H9 (cell line): ENCODE data around the gene ARHGAP8. TPM values are rescaled to one million over a fixed set of nuclear protein-coding genes. Genes with fewer than 3 reads are reported as not detected.

Source experiments
- DNase-seq: peaks from one replicate; pipeline ENCODE4 v3.0.0-alpha.2; 2017
- H2AFZ ChIP-seq: one replicate; pipeline ENCODE4 v1.6.1; 2013; ENCODE audit warnings: mild to moderate bottlenecking, low read length, control low read depth, moderate library complexity
- H2AK5ac ChIP-seq: 2 replicates; pipeline ENCODE4 v1.6.1; 2013; ENCODE audit warnings: low read length, control low read depth, mixed read lengths; ENCODE audit not compliant: insufficient read length
- H2BK120ac ChIP-seq: one replicate; pipeline ENCODE4 v1.6.1; 2013; ENCODE audit warnings: low read depth, mild to moderate bottlenecking, low read length, control low read depth, inconsistent platforms; ENCODE audit not compliant: poor library complexity, severe bottlenecking
- H2BK12ac ChIP-seq: 2 replicates; pipeline ENCODE4 v1.6.1; 2013; ENCODE audit warnings: low read length, control low read depth, mixed read lengths, low read depth; ENCODE audit not compliant: insufficient read length
- H2BK15ac ChIP-seq: 2 replicates; pipeline ENCODE4 v1.6.1; 2013; ENCODE audit warnings: low read depth, low read length, control low read depth
- H2BK20ac ChIP-seq: one replicate; pipeline ENCODE4 v1.6.1; 2013; ENCODE audit warnings: low read depth, mild to moderate bottlenecking, low read length, control low read depth, inconsistent platforms; ENCODE audit not compliant: poor library complexity, severe bottlenecking
- H2BK5ac ChIP-seq: 2 replicates; pipeline ENCODE4 v1.6.1; 2013; ENCODE audit warnings: low read length, control low read depth, mixed read lengths; ENCODE audit not compliant: insufficient read length
- H3K14ac ChIP-seq: 2 replicates; pipeline ENCODE4 v1.6.1; 2013; ENCODE audit warnings: low read length, control low read depth; ENCODE audit not compliant: insufficient read depth
- H3K18ac ChIP-seq: 2 replicates; pipeline ENCODE4 v1.6.1; 2013; ENCODE audit warnings: low read depth, mild to moderate bottlenecking, mixed read lengths, low read length, control low read depth; ENCODE audit not compliant: insufficient read length
- H3K23ac ChIP-seq: 2 replicates; pipeline ENCODE4 v1.6.1; 2013; ENCODE audit warnings: low read length, control low read depth, mixed read lengths, low read depth; ENCODE audit not compliant: insufficient read length
- H3K23me2 ChIP-seq: 2 replicates; pipeline ENCODE4 v1.6.1; 2013; ENCODE audit warnings: low read depth, mild to moderate bottlenecking, mixed read lengths, low read length, control low read depth; ENCODE audit not compliant: insufficient read length, poor library complexity, severe bottlenecking
- H3K27ac ChIP-seq: 2 replicates; pipeline ENCODE4 v1.5.1; 2013; ENCODE audit warnings: low read length, control low read depth, mixed read lengths, low read depth; ENCODE audit not compliant: insufficient read length
- H3K27me3 ChIP-seq: 2 replicates; pipeline ENCODE4 v1.6.1; 2013; ENCODE audit warnings: low read length, control low read depth, inconsistent platforms; ENCODE audit not compliant: insufficient read depth
- H3K4ac ChIP-seq: 2 replicates; pipeline ENCODE4 v1.6.1; 2013; ENCODE audit warnings: low read depth, mild to moderate bottlenecking, control low read depth, inconsistent platforms, low read length, moderate library complexity
- H3K4me1 ChIP-seq: 2 replicates; pipeline ENCODE4 v1.6.1; 2013; ENCODE audit warnings: low read length, control low read depth, inconsistent platforms; ENCODE audit not compliant: insufficient read depth
- H3K4me2 ChIP-seq: 2 replicates; pipeline ENCODE4 v1.6.1; 2013; ENCODE audit warnings: low read length, control low read depth, mixed read lengths; ENCODE audit not compliant: insufficient read length, insufficient read depth
- H3K56ac ChIP-seq: 2 replicates; pipeline ENCODE4 v1.6.1; 2013; ENCODE audit warnings: low read depth, mild to moderate bottlenecking, mixed read lengths, low read length, control low read depth; ENCODE audit not compliant: insufficient read length
- H3K79me1 ChIP-seq: 2 replicates; pipeline ENCODE4 v1.6.1; 2013; ENCODE audit warnings: low read depth, mild to moderate bottlenecking, moderate library complexity, low read length, control low read depth, inconsistent platforms; ENCODE audit not compliant: insufficient read depth, poor library complexity, severe bottlenecking
- H3K79me2 ChIP-seq: 2 replicates; pipeline ENCODE4 v1.6.1; 2013; ENCODE audit warnings: low read length, control low read depth, inconsistent platforms; ENCODE audit not compliant: insufficient read depth
- H3K9ac ChIP-seq: 2 replicates; pipeline ENCODE4 v1.6.1; 2013; ENCODE audit warnings: low read length, control low read depth, mixed read lengths; ENCODE audit not compliant: insufficient read length; ENCODE audit errors: extremely low read depth
- H3K9me3 ChIP-seq: one replicate; pipeline ENCODE4 v1.6.1; 2013; ENCODE audit warnings: low read depth, low read length, inconsistent platforms; ENCODE audit not compliant: control insufficient read depth
- H3T11ph ChIP-seq: one replicate; pipeline ENCODE4 v1.6.1; 2013; ENCODE audit warnings: mild to moderate bottlenecking, low read length, control low read depth, inconsistent platforms
- H4K20me1 ChIP-seq: one replicate; pipeline ENCODE4 v1.6.1; 2013; ENCODE audit not compliant: control insufficient read depth, insufficient read length, insufficient read depth
- H4K5ac ChIP-seq: 2 replicates; pipeline ENCODE4 v1.6.1; 2013; ENCODE audit warnings: low read depth, mild to moderate bottlenecking, mixed read lengths, low read length, control low read depth; ENCODE audit not compliant: insufficient read length
- H4K8ac ChIP-seq: replicated peaks from 2 replicates; pipeline ENCODE4 v1.6.1; 2013; ENCODE audit warnings: low read length, control low read depth, mixed read lengths, low read depth; ENCODE audit not compliant: insufficient read length
- H4K91ac ChIP-seq: 2 replicates; pipeline ENCODE4 v1.6.1; 2013; ENCODE audit warnings: low read depth, mild to moderate bottlenecking, moderate library complexity, mixed read lengths, low read length, control low read depth; ENCODE audit not compliant: insufficient read length
- H3K27ac Mint-ChIP-seq, 3 experiments: 2 replicates in 2 of 3; 3 replicates in 1 of 3; pipeline ENCODE4 v1.8.0; 2020 to 2021; ENCODE audit warnings: mixed read lengths in 3 of 3, mild to moderate bottlenecking in 1 of 3, moderate library complexity in 1 of 3
- H3K27me3 Mint-ChIP-seq: 2 replicates; pipeline ENCODE4 v1.8.0; 2021; ENCODE audit warnings: low read depth, mild to moderate bottlenecking, moderate library complexity, mixed read lengths
- H3K36me3 Mint-ChIP-seq, 3 experiments: 2 replicates in 2 of 3; 3 replicates in 1 of 3; pipeline ENCODE4 v1.8.0; 2020 to 2021; ENCODE audit warnings: low read depth in 3 of 3, mixed read lengths in 3 of 3; ENCODE audit not compliant: insufficient read depth in 1 of 3
- H3K4me1 Mint-ChIP-seq, 2 experiments: 2 replicates each; pipeline ENCODE4 v1.8.0; 2020; ENCODE audit warnings: mixed read lengths in 2 of 2
- H3K4me3 Mint-ChIP-seq, 2 experiments: 2 replicates in 1 of 2; 3 replicates in 1 of 2; pipeline ENCODE4 v1.8.0; 2020 to 2021; ENCODE audit warnings: mild to moderate bottlenecking in 2 of 2, mixed read lengths in 2 of 2, moderate library complexity in 1 of 2
- H3K9me3 Mint-ChIP-seq, 2 experiments: 2 replicates in 1 of 2; 3 replicates in 1 of 2; pipeline ENCODE4 v1.8.0; 2020; ENCODE audit warnings: mild to moderate bottlenecking in 2 of 2, mixed read lengths in 2 of 2, moderate library complexity in 1 of 2
- CTCF ChIP-seq: fragments of 200-600 bp; sonication (generic); conservative IDR thresholded peaks from 3 replicates; pipeline ENCODE4 v1.8.0; 2021; ENCODE audit warnings: antibody characterized with exemption, mild to moderate bottlenecking
- WGBS: extraction: QIAGEN DNeasy Blood & Tissue Kit; methylation state at CpG from one replicate; pipeline ENCODE4 v1.1.7; 2013; ENCODE audit warnings: missing lambda C conversion rate, low lambda C conversion rate, mixed read lengths; ENCODE audit not compliant: insufficient read length; ENCODE audit errors: extremely low coverage; 5-methylcytosine and 5-hydroxymethylcytosine counted together
- total RNA-seq: library from RNA; stranded (reverse); gene quantifications from 2 replicates; pipeline ENCODE4 v1.2.1, GENCODE V29; 2021

Gene ARHGAP8
- total RNA-seq, 1 experiment from 2014 or later = 35.4 TPM

GRCh38 chr22:44898236-44898635 is 145.9 kb downstream of the ARHGAP8 start:
- Histone ChIP-seq H3K9me3 (peaks cover 11% of the 10 kb centered on the region), H3K4ac (no peak overlapping the region), H3T11ph (no peak overlapping the region), H3K23me2 (no peaks in the 10 kb centered on the region), H4K20me1 (no peaks in the 10 kb centered on the region), H2BK5ac (no peak overlapping the region), H3K27me3 (no peaks in the 10 kb centered on the region), H2BK20ac (no peak overlapping the region), H2BK15ac (no peak overlapping the region), H2BK12ac (no peak overlapping the region), H2BK120ac (no peak overlapping the region), H4K8ac (no peak overlapping the region), H3K14ac (no peak overlapping the region), H3K27ac (no peak overlapping the region), H3K79me1 (no peaks in the 10 kb centered on the region), H3K56ac (no peak overlapping the region), H3K4me1 (no peaks in the 10 kb centered on the region), H3K23ac (no peak overlapping the region), H3K18ac (no peak overlapping the region), H4K91ac (no peak overlapping the region), H3K9ac (no peak overlapping the region), H4K5ac (no peak overlapping the region), H3K79me2 (no peaks in the 10 kb centered on the region), H2AK5ac (no peak overlapping the region), H2AFZ (no peak overlapping the region), H3K4me2 (no peak overlapping the region)
- Mint-ChIP-seq H3K4me3 (no peak overlapping the region; a peak in 1 of 5 replicates), H3K27ac (no peak overlapping the region; a peak in 1 of 7 replicates), H3K9me3 (peaks cover 21 to 24% of the 10 kb centered on the region in 2 experiments), H3K4me1 (peaks cover 9 to 15% of the 10 kb centered on the region in 2 experiments), H3K27me3 (no peaks in the 10 kb centered on the region; the same call in 1 of the 2 replicates), H3K36me3 (peaks cover 39 to 51% (median 44%) of the 10 kb centered on the region in 3 experiments)
- no peak for TF ChIP-seq CTCF
- DNase-seq = no peak
- WGBS = no CpG with 5 or more reads among the region's 6 CpGs
